ENCODE results near the gene CPEB3.
"Not testable (repeated sequence)": the region's sequence is repeated elsewhere in the genome, so short reads cannot be mapped to it uniquely, and the experiment has no call there.

Gene CPEB3

DNA sequence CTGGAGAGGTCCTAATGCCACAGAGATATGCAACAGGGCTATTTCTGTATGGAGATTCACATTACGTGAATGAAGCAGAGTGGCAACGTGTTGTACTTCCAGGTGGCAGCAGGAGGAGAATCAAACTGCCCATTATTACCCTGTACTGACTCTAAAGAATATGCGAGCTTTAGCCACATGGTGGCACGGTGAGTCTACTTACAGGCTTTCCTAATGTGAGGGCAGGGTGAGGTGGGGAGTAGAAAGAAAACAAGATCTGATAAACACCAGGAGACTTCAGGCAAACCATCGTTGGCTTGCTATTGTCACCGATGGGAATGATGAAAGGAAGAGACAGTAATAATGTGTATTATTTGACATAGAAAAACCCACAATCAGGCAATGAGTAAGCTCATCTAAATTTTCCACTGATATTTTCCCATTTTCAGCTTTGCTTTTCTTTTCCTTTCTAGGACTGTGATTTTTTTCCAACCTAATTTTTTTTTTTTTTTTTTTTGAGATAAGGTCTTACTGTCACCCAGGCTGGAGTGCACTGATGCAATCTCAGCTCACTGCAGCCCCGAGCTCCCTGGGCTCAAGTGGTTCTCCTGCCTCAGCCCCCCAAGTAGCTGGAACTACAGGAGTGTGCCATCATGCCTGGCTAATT lies 203.0 kb downstream of the CPEB3 start:
- peak; percentile 26 for DNase-seq

DNA sequence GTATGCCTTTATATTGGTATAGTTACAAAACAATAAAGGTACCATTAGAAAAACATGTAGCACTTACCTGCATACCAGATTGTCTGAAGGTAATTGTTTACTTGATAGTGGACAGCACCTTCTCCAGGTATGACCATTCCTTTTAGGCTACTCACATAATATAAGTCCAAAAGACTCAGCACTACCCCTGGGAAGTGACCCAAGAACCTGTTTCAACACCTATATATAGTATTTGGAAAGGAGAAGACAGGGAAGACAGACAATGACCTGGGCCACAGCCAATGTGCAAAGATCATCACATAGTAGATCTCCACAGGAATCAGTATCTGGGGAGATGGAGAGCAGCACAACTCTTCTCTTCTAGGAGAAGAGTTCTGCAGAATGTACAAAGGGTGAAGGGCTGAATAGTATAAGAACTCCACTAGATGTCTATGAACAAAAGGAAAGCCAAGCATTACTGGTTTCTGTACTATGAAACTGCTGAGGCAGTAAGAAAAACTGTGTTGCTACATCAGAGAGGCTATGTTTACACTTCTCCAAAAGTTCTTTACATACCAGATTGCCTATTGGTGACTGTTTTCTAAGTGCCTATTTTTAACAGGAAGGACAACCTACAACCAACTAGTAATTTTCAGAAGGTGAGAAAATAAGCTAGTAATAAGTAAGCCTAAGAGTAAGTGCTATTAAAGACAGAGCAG lies 208.1 kb downstream of the CPEB3 start:
- no peak for DNase-seq

DNA sequence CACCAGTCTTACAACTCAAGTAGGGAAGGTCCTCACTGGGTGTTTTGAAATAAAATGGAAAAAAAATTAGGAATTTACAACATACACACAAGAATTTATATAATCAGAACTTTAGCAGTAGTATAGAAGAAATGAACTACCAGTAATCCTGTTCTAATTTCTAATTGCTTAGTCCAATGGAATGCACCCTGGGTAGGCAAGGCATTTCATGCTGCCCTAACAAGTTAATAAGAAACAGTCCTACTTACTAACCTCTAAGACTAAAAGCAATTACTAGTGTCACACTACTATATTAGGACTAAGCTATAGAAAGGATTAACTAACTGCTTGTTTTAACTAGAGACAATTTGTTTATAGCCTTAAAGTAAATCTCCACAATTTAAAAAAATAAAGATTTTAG lies 209.2 kb downstream of the CPEB3 start:
- DNase-seq, result no peak

DNA sequence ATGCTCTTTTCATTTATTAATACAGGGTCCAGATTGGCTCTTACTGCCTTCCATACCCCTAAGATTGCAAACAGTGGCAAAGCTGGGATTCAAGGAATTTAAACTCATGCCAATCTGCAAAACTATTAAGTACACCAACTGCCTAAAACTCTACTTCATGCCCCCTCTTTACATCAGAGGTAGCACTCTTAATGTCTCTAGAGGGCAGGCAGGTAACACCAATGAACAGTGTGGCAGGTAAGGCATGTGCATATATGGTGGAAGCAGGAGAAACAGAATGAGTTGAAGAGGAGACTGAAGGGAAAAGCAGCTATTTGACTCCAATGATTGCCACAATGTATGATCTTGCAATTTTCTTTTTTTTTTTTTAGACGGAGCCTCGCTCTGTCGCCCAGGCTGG lies 210.6 kb downstream of the CPEB3 start:
- no peak for DNase-seq

DNA sequence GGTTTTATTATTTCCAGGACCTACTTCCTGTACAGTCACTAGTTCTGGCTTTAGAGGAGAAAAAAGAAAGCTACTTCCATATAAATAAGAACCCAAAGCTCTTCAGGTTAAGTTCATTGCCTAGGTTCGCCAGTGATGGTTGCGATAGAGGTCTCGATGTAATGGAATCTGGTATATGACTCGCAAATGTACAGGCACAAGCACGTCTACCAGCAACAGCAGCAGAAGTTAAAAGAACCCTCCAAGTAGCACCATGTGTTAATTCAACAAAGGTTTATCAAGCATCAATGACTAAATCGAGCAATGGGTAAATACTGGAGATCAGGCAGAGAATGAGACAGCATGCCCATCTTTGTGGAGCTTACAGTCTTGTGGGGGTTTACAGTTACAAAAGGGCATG lies 211.9 kb downstream of the CPEB3 start:
- DNase-seq, result no peak

DNA sequence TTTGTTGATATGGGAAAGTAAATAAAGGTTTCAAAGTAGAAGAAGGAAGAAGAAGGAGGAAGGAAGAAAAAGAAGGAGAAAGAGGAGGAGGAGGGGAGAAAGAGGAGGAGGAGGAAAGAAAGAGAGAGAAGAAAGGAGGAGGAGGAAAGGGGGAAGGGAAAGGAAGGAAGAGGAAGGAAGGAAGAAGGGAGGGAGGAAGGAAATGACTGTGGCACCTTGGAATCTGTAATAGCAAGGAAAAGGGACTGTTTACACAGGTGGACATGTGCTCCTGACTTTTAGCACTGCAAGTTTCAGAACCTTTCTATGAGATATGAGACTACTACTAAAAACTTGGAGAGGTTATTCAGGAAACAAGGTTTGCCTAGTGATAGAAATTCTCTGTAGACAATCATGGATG lies 214.2 kb downstream of the CPEB3 start:
- no peak for DNase-seq

DNA sequence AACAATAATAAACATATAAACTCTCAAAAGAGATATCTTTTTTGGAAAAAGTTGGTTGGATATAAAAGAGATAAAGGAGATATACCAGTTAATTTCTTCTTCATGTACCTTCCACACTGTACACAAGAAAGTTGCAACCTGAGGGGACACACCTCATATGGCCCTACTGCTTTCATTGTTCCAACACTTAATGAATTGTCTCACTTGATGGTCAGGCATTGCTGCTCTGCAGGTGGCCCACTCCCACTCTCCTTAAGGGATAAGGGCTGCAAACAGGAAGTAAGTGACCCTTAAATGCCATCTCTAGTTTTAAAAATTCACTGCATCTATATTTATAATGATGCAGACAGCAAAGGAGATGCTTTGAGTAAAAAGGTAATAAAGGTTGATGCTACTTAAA lies 215.0 kb downstream of the CPEB3 start:
- DNase-seq, result no peak

DNA sequence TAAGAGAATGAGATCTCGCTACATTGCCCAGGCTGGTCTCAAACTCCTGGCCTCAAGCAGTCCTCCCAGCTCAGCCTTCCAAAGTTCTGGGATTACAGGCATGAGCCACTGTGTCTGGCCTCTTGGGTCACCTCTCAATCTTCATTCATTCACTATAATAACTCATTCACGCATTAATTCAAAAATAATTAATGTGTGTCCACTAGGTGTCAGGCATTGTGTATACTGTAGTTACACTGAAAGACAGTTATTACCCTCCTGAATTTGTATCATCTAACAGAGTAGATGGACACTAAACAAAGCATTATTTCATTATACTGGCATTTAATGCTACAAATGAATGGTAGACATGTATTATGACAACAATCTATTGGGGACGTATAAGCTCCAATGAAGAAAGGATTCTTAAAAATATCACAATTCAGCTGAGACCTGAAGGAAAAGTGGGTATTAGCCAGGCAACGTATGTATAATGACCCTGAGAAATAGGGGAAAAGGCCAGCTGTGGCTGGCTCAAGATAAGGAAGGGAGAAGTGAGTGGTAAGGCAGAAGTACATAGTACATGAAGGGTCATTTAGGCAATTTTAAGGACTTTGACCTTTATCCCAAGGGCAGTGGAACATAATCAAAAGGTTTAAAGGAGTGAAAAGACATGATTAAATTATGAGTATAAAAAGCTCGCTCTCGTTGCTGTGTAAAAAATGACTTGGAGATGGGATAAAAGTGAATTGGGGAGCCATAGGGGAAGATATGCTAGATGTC lies 216.6 kb downstream of the CPEB3 start:
- DNase-seq, result no peak

DNA sequence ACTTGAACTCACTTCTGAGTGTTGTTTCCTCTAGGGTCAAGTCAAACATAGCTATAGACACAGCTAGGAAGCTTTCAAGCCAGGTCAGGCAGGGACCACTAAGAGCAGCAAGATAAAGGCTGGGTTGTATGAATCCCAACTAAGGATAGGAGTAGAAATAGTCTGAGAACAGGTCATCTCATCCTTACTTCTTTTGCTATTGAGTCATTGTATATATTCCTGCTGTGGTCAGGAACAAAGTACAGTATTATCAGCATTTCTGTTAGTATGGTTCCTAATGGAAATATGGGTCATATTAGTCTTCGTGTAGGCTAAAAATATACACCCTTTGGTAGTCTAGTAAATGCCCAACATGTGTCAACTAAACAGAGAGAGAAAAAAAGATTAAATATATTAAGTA lies 222.0 kb downstream of the CPEB3 start:
- no peak for DNase-seq

DNA sequence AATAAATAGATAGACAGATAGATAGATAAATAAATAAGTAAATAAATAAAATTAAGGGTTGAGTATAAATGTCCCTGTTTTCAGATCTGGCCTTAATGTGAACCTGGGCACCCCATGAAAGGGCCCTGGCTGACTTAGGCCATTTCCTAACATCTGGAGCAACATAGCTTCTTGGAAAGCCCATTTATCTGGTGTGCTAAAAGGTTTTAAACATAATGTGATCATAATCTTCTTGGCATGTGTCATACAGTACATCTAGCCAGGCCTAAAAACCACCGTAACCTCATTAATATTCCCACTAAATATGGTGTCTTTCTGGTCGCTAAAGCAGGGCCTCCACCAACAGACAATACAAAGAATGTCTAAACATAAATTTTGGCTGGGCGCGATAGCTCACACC lies 224.5 kb downstream of the CPEB3 start:
- no peak for DNase-seq

DNA sequence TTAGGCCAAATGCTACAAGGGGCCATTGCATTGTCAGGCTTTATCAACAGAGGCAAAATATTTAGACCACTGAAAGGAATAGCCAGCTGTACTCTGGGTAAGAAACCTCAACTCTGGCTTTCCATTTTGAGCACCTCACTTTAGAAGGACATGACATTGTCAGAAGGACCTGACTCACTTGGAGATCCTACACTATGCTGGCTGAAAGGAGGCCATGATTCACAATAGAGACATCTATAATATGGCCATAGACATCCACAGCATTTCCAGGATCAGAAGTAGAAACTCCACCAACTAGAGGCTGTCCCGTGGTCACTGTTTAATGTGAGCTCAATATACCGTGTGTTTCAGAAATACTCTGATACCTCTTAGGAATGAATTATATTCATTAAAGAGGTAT lies 226.4 kb downstream of the CPEB3 start:
- DNase-seq, result no peak

DNA sequence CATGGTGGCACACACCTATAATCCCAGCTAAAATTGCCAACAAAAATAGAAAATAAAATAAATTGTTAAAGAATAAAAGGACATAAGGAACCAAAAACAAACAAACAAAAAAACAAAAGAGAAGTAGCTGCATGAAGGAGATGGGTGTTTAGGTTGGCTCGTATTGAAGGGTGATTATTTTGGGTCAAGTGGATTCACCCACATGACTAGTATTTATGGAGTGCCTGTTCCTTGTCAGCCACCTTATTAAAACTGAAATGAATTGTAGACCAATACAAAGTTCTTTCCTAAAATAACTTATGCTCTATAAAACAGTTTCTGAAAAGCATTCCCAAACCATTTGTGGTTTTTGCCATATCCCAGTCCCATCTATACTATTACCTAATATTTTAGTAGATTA lies 228.6 kb downstream of the CPEB3 start:
- DNase-seq, result peak; percentile 27

DNA sequence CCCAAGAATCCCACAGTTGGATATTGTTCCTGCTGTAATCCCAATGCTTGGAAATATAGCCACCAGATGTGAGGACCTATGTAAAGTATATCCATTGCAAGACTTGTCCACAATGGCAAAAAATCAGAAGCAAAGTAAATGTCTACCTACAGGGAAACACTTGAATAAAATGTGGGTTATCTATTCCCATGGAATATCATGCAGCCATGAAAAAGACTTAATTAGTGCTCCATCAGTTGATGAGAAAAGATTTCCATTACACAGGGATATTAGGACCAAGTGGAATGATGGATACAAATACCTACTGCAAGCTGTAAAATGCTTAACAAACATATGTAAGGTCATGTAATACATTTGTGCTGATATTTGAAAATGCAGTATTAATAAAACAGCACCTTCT lies 236.1 kb downstream of the CPEB3 start:
- DNase-seq, result no peak

DNA sequence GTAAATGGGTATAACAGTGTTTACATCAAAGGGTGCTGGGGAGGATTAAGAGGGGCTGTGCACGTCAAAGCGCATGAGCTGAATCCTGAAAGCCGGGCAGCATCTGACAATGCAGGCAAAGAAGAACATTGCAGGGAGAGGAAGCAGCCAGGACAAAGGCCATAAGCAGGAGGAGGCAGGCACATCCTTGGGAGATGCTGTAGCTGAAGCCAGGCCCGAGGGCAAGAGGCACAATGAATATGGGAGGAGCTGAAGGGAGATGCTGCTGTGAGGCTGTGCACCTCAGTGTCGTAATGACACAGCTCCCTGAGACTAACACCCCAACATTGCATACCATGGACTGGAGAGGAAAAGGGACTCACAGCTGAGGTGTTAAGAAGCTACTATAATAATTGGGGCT lies 238.1 kb downstream of the CPEB3 start:
- no peak for DNase-seq

DNA sequence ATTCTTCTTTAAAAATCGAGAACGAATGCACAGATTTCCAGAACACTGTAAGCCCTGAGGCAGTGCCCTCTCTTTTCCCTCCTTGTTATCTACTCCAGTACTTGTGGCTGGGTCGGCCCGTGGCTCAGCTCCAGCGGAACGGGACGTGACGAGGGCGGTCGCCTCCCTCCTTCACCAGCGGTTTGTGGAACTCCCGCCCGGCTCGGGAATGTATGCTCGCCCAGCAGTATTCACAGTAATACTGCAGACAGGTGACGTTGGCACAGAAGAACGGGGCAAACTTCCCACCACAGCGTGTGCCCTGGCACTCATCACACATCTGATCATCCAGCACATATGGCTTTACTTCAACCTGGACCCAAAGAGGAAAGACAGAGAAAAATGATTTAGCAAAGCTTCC lies 238.8 kb downstream of the CPEB3 start:
- no peak for DNase-seq

DNA sequence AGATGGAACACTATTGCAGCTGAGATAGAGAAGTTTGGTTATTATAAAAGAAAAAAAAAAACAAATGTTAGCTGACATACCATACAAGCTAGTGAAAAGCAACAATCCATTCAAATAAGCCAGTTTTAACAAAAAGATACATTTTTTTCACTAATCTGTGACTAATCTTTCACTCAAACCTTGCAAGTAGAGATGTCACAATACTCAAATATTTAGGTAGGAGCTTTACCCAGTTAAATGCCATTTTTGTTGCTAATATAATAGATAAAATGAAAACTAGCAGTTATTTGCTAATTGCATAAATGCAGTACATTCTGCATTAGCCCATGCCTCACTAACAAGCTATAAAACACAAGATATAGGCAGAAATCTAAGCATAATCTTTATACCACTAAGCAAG lies 243.7 kb downstream of the CPEB3 start:
- no peak for DNase-seq

DNA sequence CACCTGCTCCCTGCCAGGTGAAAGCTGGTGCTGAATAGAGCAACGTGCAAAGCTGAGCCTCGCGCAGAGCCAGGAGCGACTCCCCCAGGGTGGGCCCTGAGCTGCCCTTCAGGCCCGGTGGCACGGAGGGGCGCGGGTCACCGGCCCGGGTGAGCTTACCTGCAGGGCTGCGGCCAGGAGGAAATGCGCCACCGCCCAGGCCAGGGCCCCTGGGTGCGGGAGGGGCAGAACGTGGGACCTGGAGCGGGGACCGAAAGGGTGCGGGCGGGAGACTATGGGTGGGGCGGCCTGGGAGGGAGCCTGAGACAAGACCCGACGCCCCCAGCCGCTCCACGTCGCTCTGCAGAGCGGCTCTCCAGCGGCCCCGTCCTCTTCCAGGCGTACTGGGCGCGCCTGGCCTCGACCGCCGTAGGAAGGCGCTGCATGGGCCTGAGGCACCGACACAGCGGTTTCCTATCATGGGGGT lies 245.2 kb downstream of the CPEB3 start:
- no peak for DNase-seq

DNA sequence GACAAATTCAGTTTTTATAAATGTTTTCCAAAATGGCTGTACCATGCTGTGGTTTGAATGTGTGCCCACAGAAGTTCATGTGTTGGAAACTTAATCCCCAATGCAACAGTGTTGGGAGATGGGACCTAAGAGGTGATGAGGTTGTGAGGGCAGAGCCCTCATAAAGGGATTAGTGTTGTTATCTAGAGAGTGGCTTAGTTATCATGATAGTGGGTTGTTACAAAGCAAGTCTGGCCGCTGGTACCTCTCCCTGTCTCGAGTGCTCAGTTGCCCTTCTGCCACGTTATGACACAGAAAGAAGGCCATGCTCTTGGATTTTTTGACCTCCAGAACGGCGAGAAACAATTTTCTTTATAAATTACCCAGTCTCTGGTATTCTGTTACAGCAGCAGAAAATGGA lies 248.3 kb downstream of the CPEB3 start:
- no peak for DNase-seq

DNA sequence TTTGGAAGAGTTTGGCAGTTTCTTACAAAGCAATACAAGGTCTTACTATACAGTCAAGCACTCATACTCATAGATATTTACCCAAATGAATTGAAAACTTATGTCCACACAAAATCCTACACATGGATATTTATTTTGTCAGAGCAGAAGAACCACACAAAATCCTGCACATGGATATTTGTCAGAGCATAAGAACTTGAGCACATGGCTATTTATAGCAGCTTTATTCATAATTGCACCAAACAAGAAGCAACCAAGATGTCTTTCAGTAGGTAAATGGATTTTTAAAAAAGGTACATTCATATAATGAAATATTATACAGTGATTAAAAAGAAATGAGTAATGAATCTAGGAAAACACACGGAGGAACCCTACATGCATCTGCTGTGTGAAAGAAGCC lies 251.9 kb downstream of the CPEB3 start:
- DNase-seq, result no peak

DNA sequence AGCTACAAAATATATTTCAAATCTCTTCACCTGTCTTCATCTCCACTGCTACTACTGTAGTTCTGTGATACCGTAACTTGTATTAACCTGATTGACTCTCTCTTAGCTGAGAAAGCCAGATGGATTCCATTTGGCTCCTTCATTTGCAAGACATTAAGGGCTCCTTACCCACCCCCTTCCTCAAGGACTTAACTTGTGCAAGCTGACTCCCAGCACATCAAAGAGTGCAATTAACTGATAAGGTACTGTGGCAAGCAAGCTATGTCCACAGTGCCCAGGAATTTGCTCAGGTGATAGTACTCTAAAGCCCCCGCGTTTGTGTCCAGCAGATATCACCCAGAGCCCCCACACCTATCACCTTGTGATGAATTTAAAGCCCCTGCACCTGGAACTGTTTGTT lies 257.8 kb downstream of the CPEB3 start:
- not testable (repeated sequence) for DNase-seq

DNA sequence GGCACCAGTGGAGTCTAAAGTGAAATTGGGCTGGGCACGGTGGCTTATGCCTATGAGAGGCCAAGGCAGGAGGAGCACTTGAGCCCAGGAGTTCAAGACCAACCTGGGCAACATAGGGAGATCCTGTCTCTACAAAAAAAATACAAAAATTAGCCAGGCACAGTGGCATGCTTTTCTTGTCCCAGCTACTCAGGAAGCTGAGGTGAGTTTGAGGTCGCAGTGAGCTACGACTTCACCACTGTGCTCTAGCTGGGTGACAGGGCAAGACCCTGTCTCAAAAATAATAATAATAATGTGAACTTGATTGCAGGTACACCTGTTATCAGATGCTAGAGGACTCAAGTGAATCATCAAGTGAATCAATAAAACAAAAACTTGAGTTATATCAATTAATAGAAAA lies 259.3 kb downstream of the CPEB3 start:
- DNase-seq, result no peak

DNA sequence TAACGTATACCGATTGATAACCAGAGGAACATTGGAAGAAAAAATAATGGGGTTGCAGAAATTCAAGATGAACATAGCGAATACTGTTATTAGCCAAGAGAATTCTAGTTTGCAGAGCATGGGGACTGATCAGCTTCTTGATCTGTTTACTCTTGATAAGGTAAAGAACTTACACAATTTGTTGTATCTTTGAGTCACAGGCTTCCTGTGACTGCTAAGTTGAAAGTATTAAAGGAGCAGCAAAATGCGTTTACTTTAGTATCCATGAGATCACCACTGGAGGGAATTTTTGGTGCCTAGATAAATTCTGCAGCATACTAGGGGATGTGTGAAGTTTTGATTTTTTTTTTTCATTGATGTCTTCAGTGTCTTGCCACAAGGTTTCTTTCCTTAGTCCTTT lies 263.7 kb downstream of the CPEB3 start:
- no peak for DNase-seq

DNA sequence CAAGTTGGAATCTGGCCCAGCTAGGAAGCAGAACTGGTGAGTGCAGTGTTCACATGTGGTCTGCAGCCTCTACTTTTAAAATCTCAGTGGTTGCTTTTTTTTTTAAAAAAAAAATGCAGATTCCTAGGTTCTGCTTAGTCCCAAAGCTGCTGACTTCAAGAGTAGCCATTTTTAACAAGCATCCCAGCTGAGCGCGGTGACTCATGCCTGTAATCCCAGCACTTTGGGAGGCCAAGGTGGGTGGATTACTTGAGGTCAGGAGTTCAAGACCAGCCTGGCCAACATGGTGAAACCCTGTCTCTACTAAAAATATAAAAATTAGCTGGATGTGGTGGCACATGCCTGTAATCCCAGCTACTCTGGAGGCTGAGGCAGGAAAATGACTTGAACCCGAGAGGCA lies 265.5 kb downstream of the CPEB3 start:
- DNase-seq, result not testable (repeated sequence)

DNA sequence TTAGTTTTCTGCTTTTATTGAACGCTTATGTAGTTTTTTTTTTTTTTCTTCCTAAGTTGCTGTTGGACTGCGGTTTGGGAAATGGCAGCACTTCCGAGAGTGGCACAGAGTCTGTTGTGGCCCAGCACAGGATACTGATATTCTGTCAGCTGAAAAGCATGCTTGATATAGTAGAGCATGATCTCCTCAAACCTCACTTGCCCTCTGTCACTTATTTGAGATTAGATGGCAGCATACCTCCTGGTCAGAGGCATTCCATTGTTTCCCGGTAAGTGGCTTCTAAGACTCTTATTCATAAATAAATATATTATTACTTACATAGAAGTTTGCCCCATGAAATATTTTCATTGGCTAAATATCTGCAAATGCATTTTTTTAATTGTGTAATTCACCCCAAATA lies 266.2 kb downstream of the CPEB3 start:
- no peak for DNase-seq
